Dermis microvascular lymphatic vessel endothelial cell (primary cell): ENCODE data around the gene TMEM52B. TPM values are rescaled to one million over a fixed set of nuclear protein-coding genes. Genes with fewer than 3 reads are reported as not detected.
"Not testable (repeated sequence)": the region's sequence is repeated elsewhere in the genome, so short reads cannot be mapped to it uniquely, and the experiment has no call there.

Experiments
- DNase-seq, 2 donors: peaks; one replicate each; pipeline versions ENCODE4 v3.0.0 to v3.0.0-alpha.2; 2010; ENCODE audit warnings: low read depth in 2 of 2
- total RNA-seq: library from RNA; depleted of rRNA; stranded (reverse); fragments of >200 nt; gene quantifications from 2 replicates; pipeline ENCODE4 v1.2.1, GENCODE V29; 2014

TMEM52B gene
- total RNA-seq, 1 donor from 2014 or later, result not detected

- no peak for DNase-seq
Observed at GRCh38 chr12:10171973-10172728, 6.7 kb upstream of the TMEM52B start, which contains the start of gene OLR1. Gene OLR1, minus strand, starts transcription at chr12:10172132. Its CDS starts 55 bp downstream, at chr12:10172077.

- no peak for DNase-seq
Observed at GRCh38 chr12:10174986-10175614, 3.7 kb upstream of the TMEM52B start.

GRCh38 chr12:10175846-10176636 is 2.8 kb upstream of the TMEM52B start:
- DNase-seq, result no peak

- no peak for DNase-seq
Observed at GRCh38 chr12:10179776-10180181, 947 bp downstream of the TMEM52B start.

- DNase-seq, result no peak
Observed at GRCh38 chr12:10182354-10183049, 3.7 kb downstream of the TMEM52B start.

- no peak for DNase-seq
Observed at GRCh38 chr12:10184261-10184843, 5.5 kb downstream of the TMEM52B start.

GRCh38 chr12:10186299-10186698 is 7.5 kb downstream of the TMEM52B start:
- DNase-seq, result no peak

- not testable (repeated sequence) for DNase-seq
Observed at GRCh38 chr12:10186958-10187357, 8.1 kb downstream of the TMEM52B start.

- DNase-seq, result no peak
Observed at GRCh38 chr12:10189653-10190052, 10.8 kb downstream of the TMEM52B start.

- peak; percentile 36 to 70 for DNase-seq
Observed at GRCh38 chr12:10190558-10191388, 11.9 kb downstream of the TMEM52B start.

- DNase-seq, result no peak
Observed at GRCh38 chr12:10191865-10192264, 13.0 kb downstream of the TMEM52B start.

- no peak for DNase-seq
Observed at GRCh38 chr12:10194160-10194670, 15.4 kb downstream of the TMEM52B start.

- DNase-seq, result no peak
Observed at GRCh38 chr12:10196210-10196609, 17.4 kb downstream of the TMEM52B start.

GRCh38 chr12:10197879-10198278 is 19.0 kb downstream of the TMEM52B start:
- DNase-seq, result no peak

GRCh38 chr12:10204495-10204894 is 25.7 kb downstream of the TMEM52B start:
- not testable (repeated sequence) for DNase-seq

- peak in 1 of 2 donors; percentile 62 for DNase-seq
Observed at GRCh38 chr12:10205220-10205807, 26.5 kb downstream of the TMEM52B start.

GRCh38 chr12:10207136-10207535 is 28.3 kb downstream of the TMEM52B start:
- DNase-seq, result peak; percentile 35 to 81

- no peak for DNase-seq
Observed at GRCh38 chr12:10210225-10210624, 31.4 kb downstream of the TMEM52B start.

- DNase-seq, result no peak
Observed at GRCh38 chr12:10211101-10211939, 32.5 kb downstream of the TMEM52B start.
